HepG2 (cell line): ENCODE data around the gene POLA1. TPM values are rescaled to one million over a fixed set of nuclear protein-coding genes. Genes with fewer than 3 reads are reported as not detected.
A peak's percentile ranks its signal among the peaks of the same experiment; 100 is the strongest.

ENCODE experiments used
- ATF1 ChIP-seq: IDR thresholded peaks from 2 replicates; pipeline ENCODE4 v1.6.1; 2016; ENCODE audit warnings: mild to moderate bottlenecking, control low read depth
- IRF9 ChIP-seq: sonication (generic); formaldehyde crosslinking; IDR thresholded peaks from 2 replicates; pipeline ENCODE4 v1.8.0; 2022; ENCODE audit warnings: missing genetic modification reagents, mild to moderate bottlenecking, borderline replicate concordance
- KDM5B ChIP-seq: sonication (generic); formaldehyde crosslinking; IDR thresholded peaks from 2 replicates; pipeline ENCODE4 v1.4.0; 2020; ENCODE audit warnings: missing genetic modification reagents, mild to moderate bottlenecking, borderline replicate concordance
- NCOA5 ChIP-seq: sonication (generic); formaldehyde crosslinking; IDR thresholded peaks from 2 replicates; pipeline ENCODE4 v1.4.0; 2020; ENCODE audit warnings: missing genetic modification reagents
- NCOR1 ChIP-seq: fragments of 200-600 bp; sonication (generic); IDR thresholded peaks from 2 replicates; pipeline ENCODE4 v1.7.0; 2017; ENCODE audit warnings: antibody characterized with exemption, low read length, borderline replicate concordance
- NFYB ChIP-seq: sonication (generic); formaldehyde crosslinking; IDR thresholded peaks from 2 replicates; pipeline ENCODE4 v1.4.0; 2020; ENCODE audit warnings: missing genetic modification reagents
- PPARG ChIP-seq: conservative IDR thresholded peaks from 2 replicates; pipeline ENCODE4 v1.6.1; 2016; ENCODE audit warnings: missing biosample characterization, missing genetic modification reagents
- PRPF4 ChIP-seq: fragments of 200-400 bp; formaldehyde crosslinking; IDR thresholded peaks from 2 replicates; pipeline ENCODE4 v1.6.1; 2016; ENCODE audit warnings: low read length, low read depth; ENCODE audit not compliant: poor library complexity, severe bottlenecking
- RFXAP ChIP-seq: sonication (generic); formaldehyde crosslinking; IDR thresholded peaks from 2 replicates; pipeline ENCODE4 v1.4.0; 2020; ENCODE audit warnings: missing genetic modification reagents, borderline replicate concordance
- TCF12 ChIP-seq, 2 experiments: fragments of 450-650 bp in 1 of 2; sonication (generic) in 1 of 2; formaldehyde crosslinking in 1 of 2; IDR thresholded peaks; 2 replicates each; pipeline versions ENCODE4 v1.6.1 to v1.8.0; 2017 to 2022; ENCODE audit warnings: antibody characterized with exemption in 1 of 2, mild to moderate bottlenecking in 1 of 2, missing genetic modification reagents in 1 of 2, moderate library complexity in 1 of 2
- ZBTB33 ChIP-seq: sonication (generic); formaldehyde crosslinking; IDR thresholded peaks from 2 replicates; pipeline ENCODE4 v1.4.0; 2020; ENCODE audit warnings: missing genetic modification reagents
- ZMYM3 ChIP-seq: sonication (generic); formaldehyde crosslinking; IDR thresholded peaks from 2 replicates; pipeline ENCODE4 v1.5.1; 2020; ENCODE audit warnings: mild to moderate bottlenecking, missing genetic modification reagents
- ZNF672 ChIP-seq: sonication (generic); formaldehyde crosslinking; IDR thresholded peaks from 2 replicates; pipeline ENCODE4 v1.8.1; 2022; ENCODE audit warnings: missing genetic modification reagents
- ZNF768 ChIP-seq: sonication (generic); formaldehyde crosslinking; IDR thresholded peaks from 2 replicates; pipeline ENCODE4 v1.4.0; 2020; ENCODE audit warnings: missing genetic modification reagents
- ZNF777 ChIP-seq: sonication (generic); formaldehyde crosslinking; IDR thresholded peaks from 2 replicates; pipeline ENCODE4 v1.4.0; 2020; ENCODE audit warnings: missing genetic modification reagents
- polyA plus RNA-seq, 8 experiments: library from polyadenylated mRNA; depleted of rRNA in 3 of 8; stranded (reverse) in 7 of 8; unstranded in 1 of 8; fragments of >200 nt; fragmentation: Illumina TruSeq in 4 of 8; extraction: Trizol in 4 of 8; gene quantifications; 2 replicates each; pipeline versions ENCODE4 v1.2.1 to v1.2.3, GENCODE V29; 2011 to 2016; ENCODE audit warnings: low read depth in 4 of 8, missing spikeins in 1 of 8, mixed read lengths in 1 of 8; ENCODE audit not compliant: insufficient read depth in 1 of 8
- total RNA-seq, 5 experiments: library from RNA; depleted of rRNA; stranded (reverse); fragments of >200 nt; fragmentation: Illumina TruSeq; extraction: Trizol; gene quantifications; 2 replicates each; pipeline ENCODE4 v1.2.3, GENCODE V29; 2016; ENCODE audit warnings: low read depth in 1 of 5

POLA1 gene
- total and polyA plus RNA-seq, 2 of the 13 experiments (the other 11 are each of a cell fraction or from before 2014, with no cell fraction given) = 3.3 to 26.5 TPM

GRCh38 chrX:25007059-25008053 lies 313.6 kb downstream of the POLA1 start (continued):
- TF ChIP-seq NCOA5 (CRISPR knock-in tag) (no peak), ZNF768 (CRISPR knock-in tag) (peak; percentile 46; the same call in 1 of the 2 replicates), KDM5B (CRISPR knock-in tag) (no peak), ZBTB33 (CRISPR knock-in tag) (no peak), ATF1 (CRISPR knock-in tag) (no peak), PRPF4 (no peak), NFYB (CRISPR knock-in tag) (no peak), TCF12 (IDR thresholded peaks at IDR 0.05) (no peak), TCF12 (CRISPR knock-in tag; IDR thresholded peaks at IDR 0.05) (no peak), NCOR1 (no peak), RFXAP (CRISPR knock-in tag) (no peak), IRF9 (CRISPR knock-in tag) (no peak), ZNF777 (CRISPR knock-in tag) (peak; percentile 54; the same call in 1 of the 2 replicates), PPARG (no peak), ZMYM3 (no peak), ZNF672 (CRISPR knock-in tag) (no peak)
